GM21381 (cell line): ENCODE data around the gene OSBPL9.
"Not testable (repeated sequence)": the region's sequence is repeated elsewhere in the genome, so short reads cannot be mapped to it uniquely, and the experiment has no call there.

Source experiments
- ATAC-seq: cut with Tn5 transposase; IDR thresholded peaks from one replicate; pipeline ENCODE4 v1.9.1; 2021; ENCODE audit warnings: mild to moderate bottlenecking, moderate library complexity; ENCODE audit not compliant: unreplicated experiment

Gene OSBPL9

DNA sequence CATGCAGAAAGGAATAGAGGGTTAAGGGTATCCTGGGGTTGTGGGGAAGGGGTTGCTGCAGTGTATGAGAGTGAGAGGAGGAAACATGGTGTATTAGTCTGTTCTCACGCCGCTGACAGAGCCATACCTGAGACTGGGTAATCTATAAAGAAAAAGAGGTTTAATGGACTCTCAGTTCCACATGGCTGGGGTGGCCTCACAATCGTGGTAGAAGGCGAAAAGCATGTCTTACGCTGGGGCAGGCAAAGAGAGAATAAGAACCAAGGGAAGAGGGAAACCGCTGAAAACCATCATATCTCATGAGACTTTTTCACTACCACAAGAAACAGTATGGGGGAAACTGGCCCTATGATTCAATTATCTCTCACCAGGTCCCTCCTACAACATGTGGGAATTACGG lies 17.7 kb downstream of the OSBPL9 start:
- ATAC-seq, result no peak

DNA sequence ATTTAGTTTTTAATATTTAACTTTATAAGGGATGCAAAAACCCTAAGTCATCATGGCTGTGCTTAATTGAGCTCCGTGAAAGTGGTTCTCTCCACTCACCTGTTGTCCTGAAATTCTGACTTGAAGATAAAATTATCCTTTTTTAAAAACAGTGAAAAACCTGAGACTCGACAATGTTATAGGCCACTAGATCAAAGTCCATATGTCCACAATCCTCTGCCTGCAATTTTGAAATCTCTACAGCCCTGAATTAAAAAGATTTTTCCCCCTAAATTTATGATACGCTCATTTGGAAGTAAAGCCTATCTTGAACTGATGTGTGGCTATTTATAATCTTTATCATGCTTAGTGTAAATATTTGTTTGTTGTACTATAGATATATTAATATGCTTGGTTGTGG lies 18.7 kb downstream of the OSBPL9 start:
- no peak for ATAC-seq

DNA sequence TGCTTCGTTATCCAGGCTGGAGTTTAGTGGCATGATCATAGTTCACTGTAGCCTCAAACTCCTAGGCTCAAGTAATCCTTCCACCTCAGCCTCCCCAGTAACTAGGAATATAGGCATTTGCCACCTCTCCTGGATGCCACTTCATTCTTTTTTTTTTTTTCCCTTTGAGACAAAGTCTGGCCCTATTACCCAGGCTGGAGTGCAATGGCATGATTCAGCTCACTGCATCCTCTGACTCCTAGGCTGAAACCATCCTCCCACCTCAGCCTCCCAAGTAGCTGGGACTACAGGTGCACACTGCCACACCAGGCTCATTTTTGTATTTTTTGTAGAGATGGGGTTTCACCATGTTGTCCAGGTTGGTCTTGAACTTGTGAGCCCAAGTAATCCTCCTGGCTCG lies 19.3 kb downstream of the OSBPL9 start:
- ATAC-seq, result no peak

DNA sequence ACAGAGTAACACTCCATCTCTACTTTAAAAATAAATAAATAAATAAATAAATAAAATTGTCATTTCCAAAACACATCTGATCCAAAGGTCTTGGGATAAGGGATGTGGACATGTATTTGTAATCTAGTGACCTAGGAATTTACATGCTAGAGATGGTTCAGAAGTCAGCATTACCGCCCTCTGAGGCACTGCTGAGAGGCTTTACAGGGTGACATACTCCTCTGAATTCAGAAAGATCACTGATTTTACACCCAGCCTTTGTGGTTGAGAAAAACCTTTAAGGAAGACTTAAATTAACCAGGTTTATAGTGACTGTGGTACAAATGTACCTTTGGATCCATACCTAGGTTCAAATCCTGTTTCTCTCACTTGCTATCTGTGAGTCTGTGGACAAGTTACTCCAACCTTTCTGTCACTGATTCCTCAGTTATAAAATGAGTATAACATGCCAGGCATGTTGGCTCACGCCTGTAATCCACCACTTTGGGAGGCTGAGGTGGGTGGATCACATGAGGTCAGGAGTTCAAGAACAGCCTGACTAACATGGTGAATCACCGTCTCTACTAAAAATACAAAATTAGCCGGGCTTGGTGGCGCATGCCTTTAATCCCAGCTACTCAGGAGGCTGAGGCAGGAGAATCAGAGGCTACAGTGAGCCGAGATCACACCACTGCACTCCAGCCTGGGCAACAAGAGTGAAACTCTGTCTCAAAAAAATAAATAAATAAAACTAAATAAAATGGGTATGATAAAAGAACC lies 20.1 kb downstream of the OSBPL9 start:
- ATAC-seq, result no peak

DNA sequence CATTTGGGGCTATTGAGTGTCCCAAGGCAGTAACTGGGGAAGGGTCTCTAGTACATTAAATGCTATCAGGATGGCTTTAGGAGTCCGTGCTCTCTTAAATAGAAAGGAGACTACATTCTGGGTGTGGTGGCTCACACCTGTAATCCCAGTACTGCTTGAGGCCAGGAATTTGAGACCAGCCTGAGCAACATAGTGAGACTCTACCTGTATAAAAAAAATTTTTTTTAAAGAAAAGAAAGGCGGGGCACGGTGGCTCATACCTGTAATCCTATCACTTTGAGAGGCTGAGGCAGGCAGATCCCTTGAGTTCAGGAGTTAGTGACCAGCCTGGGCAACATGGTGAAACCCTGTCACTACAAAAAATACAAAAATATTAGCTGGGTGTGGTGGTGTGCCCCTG lies 21.5 kb downstream of the OSBPL9 start:
- ATAC-seq, result no peak

DNA sequence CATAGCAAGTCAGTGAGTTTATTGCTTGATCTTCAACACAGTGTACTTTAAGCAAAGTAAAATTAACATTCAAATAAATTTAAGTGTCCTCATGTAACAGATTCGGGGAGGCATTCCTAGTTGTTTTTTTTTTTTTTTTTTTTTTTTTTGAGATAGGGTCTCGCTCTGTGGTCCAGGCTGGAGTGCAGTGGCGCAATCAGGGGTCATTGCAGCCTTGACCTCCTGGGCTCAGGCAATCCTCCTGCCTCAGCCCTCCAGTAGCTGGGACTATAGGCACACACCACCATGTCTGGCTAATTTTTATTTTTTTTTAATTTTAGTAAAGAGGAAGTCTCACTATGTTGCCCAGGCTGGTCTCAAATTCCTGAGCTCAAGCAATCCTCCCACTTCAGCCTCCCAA lies 22.8 kb downstream of the OSBPL9 start:
- no peak for ATAC-seq

DNA sequence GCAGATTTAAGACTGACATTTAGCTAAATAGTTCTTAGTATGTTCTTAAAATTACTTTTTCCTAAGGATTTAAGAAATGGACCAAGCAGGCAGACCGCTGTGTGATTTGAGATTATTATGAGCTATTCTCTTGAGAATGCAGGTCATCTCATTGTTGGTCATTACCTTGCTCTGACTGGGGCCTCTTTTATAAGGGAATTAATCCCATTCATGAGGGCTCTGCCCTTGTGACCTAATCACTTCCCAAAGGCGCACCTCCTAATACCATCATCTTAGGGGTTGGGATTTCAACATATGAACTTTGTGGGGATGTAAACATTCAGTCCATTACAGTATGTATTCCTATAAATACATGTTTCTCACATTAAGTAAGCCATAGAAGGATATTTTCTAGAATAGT lies 24.2 kb downstream of the OSBPL9 start:
- ATAC-seq, result no peak

DNA sequence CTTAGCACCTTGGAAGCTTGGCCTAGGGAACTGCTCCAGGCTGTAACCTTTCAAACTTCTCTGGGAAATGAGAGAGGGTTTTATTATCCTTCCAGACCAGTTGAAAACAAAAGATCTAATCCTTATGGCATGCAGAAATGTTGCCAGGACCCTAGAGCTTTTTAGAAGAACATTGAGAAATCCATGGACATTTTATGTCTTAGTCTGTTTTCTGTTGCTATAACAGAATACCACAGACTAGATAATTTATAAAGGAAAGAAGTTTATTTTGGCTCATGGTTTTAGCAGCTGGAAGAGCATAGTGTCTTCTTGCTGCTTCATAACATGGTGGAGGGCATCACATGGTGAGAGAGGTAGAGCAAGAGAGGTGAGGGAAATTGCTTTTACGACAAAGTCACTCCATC lies 25.8 kb downstream of the OSBPL9 start:
- no peak for ATAC-seq

DNA sequence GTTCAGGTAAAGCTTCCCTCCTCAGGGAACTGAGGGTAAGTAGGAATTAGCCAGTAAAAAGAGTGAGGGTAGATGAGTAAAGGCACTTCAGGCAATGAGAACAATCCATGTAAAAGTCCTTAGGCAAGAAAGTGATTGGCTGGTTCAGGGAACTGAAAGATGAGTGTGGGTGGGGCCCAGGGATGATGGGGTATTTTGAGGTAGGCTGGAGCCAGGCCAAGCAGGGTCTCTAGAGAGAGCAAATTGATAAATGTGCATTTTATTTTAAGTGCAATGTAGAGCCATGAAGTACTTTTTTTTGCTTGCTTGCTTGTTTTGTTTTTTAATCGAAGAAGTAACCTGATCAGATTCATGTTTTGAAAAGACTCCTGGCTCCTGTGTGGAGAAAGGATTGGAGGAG lies 26.5 kb downstream of the OSBPL9 start:
- no peak for ATAC-seq

DNA sequence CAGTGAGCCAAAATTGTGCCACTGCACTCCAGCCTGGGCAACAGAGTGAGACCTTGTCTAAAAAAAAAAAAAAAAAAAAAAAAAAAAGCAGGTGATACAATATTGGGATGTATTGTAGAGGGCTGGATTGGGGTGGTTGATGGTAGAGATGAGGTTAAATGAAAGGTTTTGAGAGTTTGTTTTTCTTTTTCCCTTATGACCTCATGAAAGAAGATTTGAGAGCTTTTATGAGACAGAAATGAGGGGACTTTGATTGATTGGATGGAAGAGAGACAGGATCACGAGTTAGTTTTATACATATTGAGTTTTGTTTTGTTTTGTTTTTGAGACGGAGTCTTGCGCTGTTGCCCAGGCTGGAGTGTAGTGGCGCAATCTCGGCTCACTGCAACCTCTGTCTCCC lies 27.1 kb downstream of the OSBPL9 start:
- no peak for ATAC-seq

DNA sequence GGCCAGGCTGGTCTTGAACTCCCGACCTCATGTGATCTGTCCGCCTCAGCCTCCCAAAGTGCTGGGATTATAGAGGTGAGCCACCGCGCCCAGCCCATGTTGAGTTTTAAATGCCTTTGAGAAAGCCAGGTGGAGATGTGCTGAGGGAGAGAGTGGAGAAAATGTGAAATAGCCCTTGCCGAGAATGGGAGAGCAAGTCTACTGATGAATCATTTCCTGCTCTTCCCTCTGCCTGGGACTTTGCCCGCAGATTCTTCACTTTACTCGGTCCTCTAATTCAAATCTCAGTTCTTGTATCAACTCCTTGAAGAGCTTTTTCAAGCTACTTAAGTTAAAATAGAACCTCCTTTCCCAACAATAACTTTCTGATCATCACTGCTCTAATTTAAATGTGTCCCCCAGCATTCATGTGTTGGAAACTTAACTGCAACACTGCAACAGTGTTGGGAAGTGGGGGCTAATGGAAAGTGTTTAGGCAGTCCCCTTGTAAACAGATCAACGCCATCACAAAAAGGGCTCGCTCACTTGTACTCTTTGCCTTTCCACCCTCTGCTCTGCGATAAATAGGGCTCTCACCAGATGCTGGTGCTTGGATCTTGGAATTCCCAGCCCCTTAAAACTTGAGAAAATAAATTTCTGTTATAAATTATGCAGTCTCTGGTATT lies 27.8 kb downstream of the OSBPL9 start:
- ATAC-seq, result no peak

DNA sequence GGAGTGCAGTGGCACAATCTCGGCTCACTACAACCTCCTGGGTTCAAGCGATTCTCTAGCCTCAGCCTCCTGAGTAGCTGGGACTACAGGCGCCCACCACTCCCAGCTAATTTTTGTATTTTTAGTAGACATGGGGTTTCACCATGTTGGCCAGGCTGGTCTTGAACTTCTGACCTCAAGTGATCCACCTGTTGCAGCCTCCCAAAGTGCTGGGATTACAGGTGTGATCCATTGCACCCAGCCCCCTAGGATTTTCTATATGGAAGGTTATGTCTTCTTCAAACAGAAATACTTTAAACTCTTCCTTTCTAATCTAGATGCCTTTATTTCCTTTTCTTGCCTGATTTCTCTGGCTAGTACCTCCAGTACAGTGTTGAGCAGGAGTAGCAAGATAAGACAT lies 29.7 kb downstream of the OSBPL9 start:
- ATAC-seq, result not testable (repeated sequence)

DNA sequence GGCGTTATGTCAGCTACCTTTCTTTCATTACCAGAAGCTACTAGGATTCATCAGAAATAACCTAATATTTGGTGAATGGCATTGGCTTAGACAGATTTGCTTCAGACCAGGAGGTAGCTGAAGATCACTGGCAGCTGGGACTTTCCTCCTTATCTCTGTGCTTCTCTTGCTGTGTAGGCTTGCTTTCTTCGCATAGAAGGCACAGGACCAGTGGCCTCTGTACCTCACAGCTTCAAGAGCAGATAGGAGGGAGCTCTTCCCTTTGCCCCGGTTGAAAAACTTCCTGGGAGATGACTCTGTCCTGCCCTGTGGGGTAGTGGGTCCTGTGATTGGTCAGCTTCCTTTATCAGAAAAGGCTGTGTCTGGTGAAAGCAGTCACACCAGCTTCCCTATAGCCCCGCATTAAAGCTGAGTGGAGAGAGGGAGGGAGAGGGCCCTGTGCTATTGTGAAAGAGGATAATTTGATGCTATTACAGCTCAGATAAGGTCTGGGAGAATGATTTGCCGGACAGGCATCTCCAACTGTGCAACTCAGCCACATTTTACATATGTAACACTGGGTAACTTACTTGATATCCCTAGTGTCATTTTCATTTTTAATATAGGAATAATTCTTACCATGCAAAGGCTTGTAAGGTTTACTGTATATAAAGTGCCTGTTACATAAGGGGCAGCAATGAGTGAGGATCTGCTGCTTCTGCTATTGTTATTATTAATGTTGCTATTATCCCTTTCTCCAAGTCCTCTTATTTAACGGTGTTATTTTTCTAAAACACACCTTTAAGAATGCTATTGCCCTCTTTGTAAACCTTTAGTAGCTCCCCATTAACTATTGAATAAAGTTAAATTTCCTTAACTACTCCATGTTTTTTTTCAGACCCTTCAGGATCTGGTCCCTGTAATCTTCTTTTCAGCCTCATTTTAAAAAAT lies 31.6 kb downstream of the OSBPL9 start:
- no peak for ATAC-seq

DNA sequence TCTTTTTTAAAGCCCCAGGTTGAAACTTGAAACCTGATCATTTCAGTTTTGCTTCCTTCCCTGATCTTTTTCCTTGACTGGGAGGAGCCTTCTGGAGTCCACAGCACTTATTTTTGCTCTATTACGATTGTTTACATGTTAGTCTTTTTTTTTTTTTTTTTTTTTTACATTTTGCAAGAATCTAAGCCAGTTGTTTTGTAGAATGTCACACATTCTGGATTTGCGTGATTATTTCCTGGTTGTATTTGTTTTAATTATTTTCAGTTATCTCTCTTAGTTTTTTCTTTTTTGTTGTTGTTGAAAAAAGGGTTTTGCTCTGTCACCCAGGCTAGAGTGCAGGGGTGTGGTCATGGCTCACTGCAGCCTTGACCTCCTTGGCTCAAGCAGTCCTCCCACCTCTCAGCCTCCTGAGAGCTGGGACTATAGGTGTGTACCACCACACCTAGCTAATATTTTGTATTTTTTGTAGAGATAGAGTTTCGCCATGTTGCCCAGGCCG lies 32.8 kb downstream of the OSBPL9 start:
- ATAC-seq, result no peak

DNA sequence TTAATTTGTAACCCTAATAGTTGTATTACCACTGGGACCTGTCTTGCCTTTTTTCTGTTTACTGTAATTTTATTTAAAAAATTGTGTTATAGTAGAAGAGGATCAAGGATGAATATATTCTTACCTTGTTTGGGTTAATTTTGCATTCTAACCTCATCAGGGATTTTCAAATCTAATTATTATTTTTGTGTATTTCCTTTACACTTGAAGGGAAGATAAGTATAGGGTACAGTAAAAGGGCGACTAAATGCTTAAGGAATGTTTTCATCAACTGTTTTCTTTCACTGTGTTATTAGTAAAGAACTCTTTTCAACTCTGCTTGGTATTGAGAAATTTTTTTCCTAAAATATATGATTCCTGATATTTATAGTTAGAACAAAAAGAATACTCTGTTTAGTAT lies 33.3 kb downstream of the OSBPL9 start:
- no peak for ATAC-seq

DNA sequence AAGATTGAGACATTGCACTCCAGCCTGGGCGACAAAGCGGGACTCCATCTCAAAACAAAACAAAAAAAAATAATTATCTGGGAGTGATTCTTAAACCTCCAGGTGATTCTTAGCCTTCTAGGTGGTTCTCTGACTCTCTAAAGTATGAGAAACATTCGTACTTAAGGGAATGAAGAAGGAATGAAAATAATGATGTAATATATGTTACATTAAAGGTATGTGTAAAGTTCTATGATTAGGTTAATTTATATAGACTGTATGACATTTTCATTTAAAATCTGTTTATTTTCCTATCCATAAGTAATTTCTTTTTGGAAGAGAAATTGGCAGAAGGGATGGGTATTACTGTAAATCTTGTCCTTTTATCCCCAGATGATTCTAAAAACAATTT lies 34.7 kb downstream of the OSBPL9 start:
- ATAC-seq, result no peak

DNA sequence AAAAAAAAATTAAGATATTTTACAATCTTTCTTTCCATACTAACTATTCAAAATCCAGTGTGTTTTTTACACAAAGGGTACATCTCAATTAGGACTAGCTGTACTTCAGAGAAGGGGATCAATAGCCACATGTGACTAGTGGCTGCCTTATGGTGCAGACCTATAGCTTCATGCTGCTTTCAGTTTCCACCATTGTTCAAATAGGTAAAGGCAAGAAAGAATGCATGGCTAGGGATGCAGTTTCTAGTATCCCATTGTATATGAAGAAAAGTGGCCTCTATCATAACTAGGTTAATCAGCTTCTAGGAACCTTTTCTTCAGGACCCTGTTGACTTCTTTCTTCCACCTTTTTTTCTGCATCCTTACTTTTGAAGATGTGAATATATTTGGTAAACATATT lies 35.7 kb downstream of the OSBPL9 start:
- no peak for ATAC-seq

DNA sequence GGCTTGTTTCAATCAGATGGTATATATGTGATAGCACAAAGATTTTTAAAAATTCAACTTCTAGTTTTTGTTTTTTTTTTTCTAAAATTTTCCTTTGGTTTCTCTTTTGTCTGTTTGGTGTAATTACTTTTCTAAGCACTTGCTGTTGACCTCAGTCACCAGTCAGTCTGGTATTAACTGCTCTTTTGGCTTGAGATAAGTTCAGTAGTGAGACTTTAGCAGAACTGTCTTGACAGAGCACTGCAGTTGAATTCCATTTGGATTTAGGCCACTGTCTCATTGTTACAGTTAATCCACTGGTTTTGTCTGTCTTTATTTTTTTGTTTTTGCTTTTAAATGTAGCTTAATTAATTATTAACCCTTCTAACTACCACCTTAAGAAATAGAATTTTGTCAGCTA lies 36.2 kb downstream of the OSBPL9 start:
- ATAC-seq, result no peak

DNA sequence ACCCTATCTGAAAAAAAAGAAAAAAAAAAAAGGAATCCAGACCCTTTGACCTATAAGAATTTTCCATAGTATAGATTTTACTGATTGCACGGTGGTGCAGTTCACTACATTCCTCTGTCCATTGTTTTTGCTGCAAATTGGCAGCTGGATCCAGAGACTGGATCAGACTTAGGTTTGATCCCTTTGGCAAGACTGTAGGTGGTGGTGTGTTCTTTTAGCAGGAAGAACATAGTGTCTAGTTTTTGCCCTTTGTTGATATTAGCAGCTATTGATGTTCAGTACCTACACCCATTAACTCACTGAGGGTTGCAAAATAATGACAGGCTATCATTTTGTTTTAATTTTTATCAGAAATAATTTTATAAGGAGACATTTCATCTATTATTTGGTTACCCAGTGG lies 37.1 kb downstream of the OSBPL9 start:
- ATAC-seq, result no peak

DNA sequence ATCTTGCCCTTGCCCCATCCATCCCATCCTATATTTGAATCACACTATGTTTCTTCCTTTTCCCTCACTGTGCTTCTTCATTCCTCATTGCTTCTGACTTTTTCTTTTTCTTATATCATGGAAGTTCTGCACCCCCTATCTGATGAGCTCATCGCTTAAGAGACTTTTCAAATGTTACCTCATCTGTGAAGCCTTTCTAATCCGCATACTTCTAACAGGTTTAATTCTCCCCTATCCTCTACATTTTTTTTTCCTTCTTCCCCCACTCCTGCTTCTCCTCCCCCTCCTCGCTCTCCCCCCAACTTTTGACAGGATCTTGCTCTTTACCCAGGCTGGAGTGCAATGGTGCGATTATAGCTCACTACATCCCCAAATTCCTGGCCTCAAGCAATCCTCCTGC lies 39.5 kb downstream of the OSBPL9 start:
- no peak for ATAC-seq

DNA sequence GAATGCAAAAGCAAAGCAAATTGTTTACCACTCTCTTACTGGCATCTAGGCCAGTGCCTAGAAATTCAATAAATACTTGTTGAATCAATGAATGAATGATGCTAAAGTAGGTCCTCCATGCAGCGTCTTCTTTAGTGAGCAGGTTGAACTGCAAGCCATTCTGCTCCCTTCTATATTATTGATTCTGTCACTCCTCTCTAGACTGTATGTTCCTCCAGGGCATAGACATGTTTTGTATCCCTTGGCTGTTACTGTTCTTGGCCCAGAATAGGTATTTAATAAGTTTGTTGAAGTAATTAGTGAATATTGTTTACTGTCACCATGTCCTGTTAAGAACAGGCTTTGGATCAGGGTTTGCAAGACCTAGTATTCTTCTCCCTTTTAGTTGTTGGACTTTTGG lies 43.7 kb downstream of the OSBPL9 start:
- ATAC-seq, result no peak
